Suprapubic skin (tissue), 4 donors: ENCODE measurements around the gene DYNC2H1. TPM values are rescaled to one million over a fixed set of nuclear protein-coding genes. Genes with fewer than 3 reads are reported as not detected.

Experiments
- DNase-seq, 2 donors: peaks; one replicate each; pipeline ENCODE4 v3.0.0-alpha.2; 2019; ENCODE audit warnings: low spot score in 2 of 2
- H3K27ac ChIP-seq: fragments of 200-600 bp; sonication (generic); one replicate; pipeline ENCODE4 v1.5.1; 2019
- H3K27me3 ChIP-seq: fragments of 200-600 bp; sonication (generic); one replicate; pipeline ENCODE4 v1.5.1; 2019
- H3K36me3 ChIP-seq: fragments of 200-600 bp; sonication (generic); one replicate; pipeline ENCODE4 v1.5.1; 2019
- H3K4me1 ChIP-seq: fragments of 200-600 bp; sonication (generic); one replicate; pipeline ENCODE4 v1.5.1; 2019
- H3K4me3 ChIP-seq: fragments of 200-600 bp; sonication (generic); one replicate; pipeline ENCODE4 v1.5.1; 2019; ENCODE audit warnings: mild to moderate bottlenecking
- H3K9me3 ChIP-seq: fragments of 200-600 bp; sonication (generic); one replicate; pipeline ENCODE4 v1.5.1; 2019
- CTCF ChIP-seq, 2 donors: fragments of 200-600 bp in 1 of 2; fragments of 450-650 bp in 1 of 2; sonication (generic) in 1 of 2; IDR thresholded peaks; one replicate each; pipeline ENCODE4 v1.5.1; 2016 to 2019; ENCODE audit warnings: antibody characterized with exemption in 2 of 2, mild to moderate bottlenecking in 1 of 2, moderate library complexity in 1 of 2
- EP300 ChIP-seq: sonication (generic); formaldehyde crosslinking; IDR thresholded peaks from one replicate; pipeline ENCODE4 v1.6.1; 2017; ENCODE audit warnings: antibody characterized with exemption
- POLR2A ChIP-seq, 2 donors: fragments of 450-650 bp; IDR thresholded peaks; one replicate each; pipeline ENCODE4 v1.6.1; 2017; ENCODE audit warnings: antibody characterized with exemption in 2 of 2, mild to moderate bottlenecking in 2 of 2, moderate library complexity in 2 of 2
- POLR2AphosphoS5 ChIP-seq, 3 donors: sonication (generic); formaldehyde crosslinking; IDR thresholded peaks; one replicate each; pipeline ENCODE4 v1.6.1; 2017; ENCODE audit warnings: antibody characterized with exemption in 3 of 3
- WGBS: methylation state at CpG from one replicate; pipeline ENCODE4 v1.1.5; 2018; 5-methylcytosine and 5-hydroxymethylcytosine counted together
- total RNA-seq, 4 donors: library from RNA; depleted of rRNA; stranded (reverse); fragments of >200 nt; gene quantifications; one replicate each; pipeline ENCODE4 v1.1.0, GENCODE V29; 2016

The DYNC2H1 gene
- total RNA-seq, 4 donors from 2014 or later = 8.4 to 33.2 (median 11.5) TPM

DNA sequence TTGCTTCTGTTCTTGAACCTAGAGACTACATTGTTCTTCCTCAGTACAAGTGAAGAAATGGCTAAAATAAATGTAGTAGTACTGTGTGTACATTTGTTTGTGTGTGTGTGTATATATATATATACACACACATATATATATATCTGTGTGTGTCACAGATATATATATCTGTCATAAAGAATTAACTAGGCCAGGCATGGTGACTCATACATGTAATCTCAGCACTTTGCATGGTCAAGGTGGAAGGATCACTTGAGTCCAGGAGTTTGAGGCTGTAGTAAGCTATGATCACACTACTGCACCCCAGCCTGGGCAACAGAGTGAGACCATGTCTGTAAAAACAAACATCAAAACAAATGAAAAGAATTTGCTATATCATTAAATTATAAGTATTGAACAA lies 164.8 kb downstream of the DYNC2H1 start:
- Histone ChIP-seq H3K4me3 (no peak overlapping the region), H3K36me3 (no peaks in the 10 kb centered on the region), H3K27ac (no peak overlapping the region), H3K27me3 (no peaks in the 10 kb centered on the region), H3K4me1 (no peaks in the 10 kb centered on the region), H3K9me3 (no peaks in the 10 kb centered on the region)
- no peak for TF ChIP-seq EP300
- no peak for TF ChIP-seq CTCF (IDR thresholded peaks at IDR 0.05)
- TF ChIP-seq POLR2AphosphoS5 (IDR thresholded peaks at IDR 0.05) = no peak
- no peak for TF ChIP-seq POLR2A (IDR thresholded peaks at IDR 0.05)
- no peak for DNase-seq

DNA sequence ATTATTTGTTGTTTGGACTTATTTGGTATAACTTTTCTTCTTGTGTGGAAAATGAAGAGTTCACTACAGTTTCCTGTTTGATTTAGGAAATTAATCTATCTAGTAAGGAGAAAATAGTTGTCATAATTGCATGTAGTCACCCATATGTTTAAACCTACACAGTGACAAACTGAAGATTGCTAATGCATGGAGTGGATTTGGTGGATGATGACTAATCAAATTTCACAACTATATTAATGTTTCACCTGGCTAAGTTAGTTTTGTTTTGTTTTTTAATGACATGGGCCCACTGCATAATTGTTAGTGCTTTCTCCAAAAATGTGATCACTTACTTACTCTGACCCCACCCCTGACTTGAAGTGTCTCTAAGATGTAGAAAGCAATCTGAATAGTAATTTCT lies 170.6 kb downstream of the DYNC2H1 start:
- H3K9me3 ChIP-seq = no peaks in the 10 kb centered on the region
- no peak for TF ChIP-seq CTCF (IDR thresholded peaks at IDR 0.05)
- no peak for TF ChIP-seq POLR2AphosphoS5 (IDR thresholded peaks at IDR 0.05)
- TF ChIP-seq EP300 = no peak
- no peak for TF ChIP-seq POLR2A (IDR thresholded peaks at IDR 0.05)
- H3K27me3 ChIP-seq = no peaks in the 10 kb centered on the region
- DNase-seq = no peak
- H3K36me3 ChIP-seq = peaks cover 5% of the 10 kb centered on the region
- no peak overlapping the region for H3K27ac ChIP-seq
- no peak overlapping the region for H3K4me3 ChIP-seq
- no peaks in the 10 kb centered on the region for H3K4me1 ChIP-seq

GRCh38 chr11:103281301-103281700 lies 172.1 kb downstream of the DYNC2H1 start:
- Histone ChIP-seq H3K4me1 (no peaks in the 10 kb centered on the region), H3K4me3 (no peak overlapping the region), H3K9me3 (no peaks in the 10 kb centered on the region), H3K36me3 (peaks cover 9% of the 10 kb centered on the region), H3K27ac (no peak overlapping the region), H3K27me3 (no peaks in the 10 kb centered on the region)
- WGBS = 90% methylated on average over 1 of the region's 1 CpG
- no peak for TF ChIP-seq POLR2A (IDR thresholded peaks at IDR 0.05)
- no peak for DNase-seq

GRCh38 chr11:103284260-103284659 lies 175.0 kb downstream of the DYNC2H1 start:
- no peak overlapping the region for H3K4me3 ChIP-seq
- no peaks in the 10 kb centered on the region for H3K4me1 ChIP-seq
- H3K9me3 ChIP-seq = no peaks in the 10 kb centered on the region
- H3K36me3 ChIP-seq = peaks cover 30% of the 10 kb centered on the region
- 92% methylated on average over 1 of the region's 1 CpG for WGBS
- no peak overlapping the region for H3K27ac ChIP-seq
- no peaks in the 10 kb centered on the region for H3K27me3 ChIP-seq
- TF ChIP-seq POLR2AphosphoS5 (IDR thresholded peaks at IDR 0.05) (no peak), POLR2A (IDR thresholded peaks at IDR 0.05) (no peak), CTCF (IDR thresholded peaks at IDR 0.05) (no peak), EP300 (no peak)
- DNase-seq = no peak

DNA sequence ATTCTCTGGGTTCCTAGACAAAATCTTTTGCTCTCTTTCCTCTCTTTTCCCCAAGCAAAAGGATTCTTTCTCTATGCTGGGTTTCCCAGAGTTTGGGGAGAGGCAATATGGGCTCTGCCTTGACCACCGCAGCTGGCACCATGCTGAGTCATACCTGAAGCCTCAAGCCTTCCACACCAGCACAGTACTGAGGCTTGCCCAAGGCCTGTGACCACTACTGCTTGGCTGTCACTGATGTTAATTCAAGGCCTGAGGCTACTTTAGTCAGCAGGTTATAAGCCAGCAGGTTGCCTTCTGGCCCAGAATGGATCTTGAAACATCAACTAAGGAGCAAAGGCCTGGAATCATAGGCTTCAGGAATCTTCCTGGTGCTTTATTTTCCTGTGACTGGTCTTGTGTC lies 185.3 kb downstream of the DYNC2H1 start:
- TF ChIP-seq CTCF (IDR thresholded peaks at IDR 0.05) = no peak
- TF ChIP-seq POLR2AphosphoS5 (IDR thresholded peaks at IDR 0.05) = no peak
- no peak for TF ChIP-seq POLR2A (IDR thresholded peaks at IDR 0.05)
- TF ChIP-seq EP300 = no peak
- no peaks in the 10 kb centered on the region for H3K4me1 ChIP-seq
- H3K27me3 ChIP-seq = no peaks in the 10 kb centered on the region
- DNase-seq = no peak
- H3K4me3 ChIP-seq = no peak overlapping the region
- peaks cover 3% of the 10 kb centered on the region for H3K9me3 ChIP-seq
- 100% methylated on average over 1 of the region's 1 CpG for WGBS
- H3K36me3 ChIP-seq = peaks cover 47% of the 10 kb centered on the region
- H3K27ac ChIP-seq = no peak overlapping the region

GRCh38 chr11:103295704-103296103 lies 186.5 kb downstream of the DYNC2H1 start:
- H3K9me3 ChIP-seq = peaks cover 3% of the 10 kb centered on the region
- H3K27ac ChIP-seq = no peak overlapping the region
- DNase-seq = no peak
- H3K4me3 ChIP-seq = no peak overlapping the region
- H3K27me3 ChIP-seq = no peaks in the 10 kb centered on the region
- WGBS = 97% methylated on average over 5 of the region's 5 CpGs
- peaks cover 35% of the 10 kb centered on the region for H3K36me3 ChIP-seq
- H3K4me1 ChIP-seq = no peaks in the 10 kb centered on the region
- no peak for TF ChIP-seq EP300
- no peak for TF ChIP-seq POLR2AphosphoS5 (IDR thresholded peaks at IDR 0.05)
- TF ChIP-seq CTCF (IDR thresholded peaks at IDR 0.05) = no peak
- TF ChIP-seq POLR2A (IDR thresholded peaks at IDR 0.05) = no peak
